WTC11 (cell line): Measurements from ENCODE around the gene SPTAN1. TPM values are rescaled to one million over a fixed set of nuclear protein-coding genes. Genes with fewer than 3 reads are reported as not detected.

ENCODE experiments used
- ATAC-seq: fragments of 200-7000 bp; cut with Tn5 transposase; 2 replicates; pipeline ENCODE4 v1.10.0; 2021; ENCODE audit warnings: mild to moderate bottlenecking, moderate library complexity
- CTCF ChIA-PET: fragments of 300-600 bp; sonication (Branson Sonifier 250); formaldehyde crosslinking; loops from one replicate; lab custom pipeline; 2021; ENCODE audit warnings: antibody characterized with exemption; lab: Charles Lee
- POLR2A ChIA-PET: fragments of 350-600 bp; sonication (Branson Sonifier 250); formaldehyde crosslinking; loops from one replicate; lab custom pipeline; 2021; ENCODE audit warnings: antibody characterized with exemption; lab: Charles Lee
- DNase-seq: peaks from one replicate; pipeline ENCODE4 v3.0.0; 2021; ENCODE audit warnings: low spot score
- H3K27ac Mint-ChIP-seq: 2 replicates; pipeline ENCODE4 v1.8.0; 2021; ENCODE audit warnings: mixed read lengths
- H3K27me3 Mint-ChIP-seq: 2 replicates; pipeline ENCODE4 v1.8.0; 2021; ENCODE audit warnings: low read depth, mild to moderate bottlenecking, moderate library complexity, mixed read lengths
- H3K36me3 Mint-ChIP-seq: 2 replicates; pipeline ENCODE4 v1.8.0; 2021; ENCODE audit warnings: mixed read lengths
- H3K4me1 Mint-ChIP-seq: 2 replicates; pipeline ENCODE4 v1.8.0; 2022; ENCODE audit warnings: mixed read lengths
- H3K4me3 Mint-ChIP-seq: 2 replicates; pipeline ENCODE4 v1.8.0; 2021; ENCODE audit warnings: mild to moderate bottlenecking, moderate library complexity, mixed read lengths
- H3K9me3 Mint-ChIP-seq: 2 replicates; pipeline ENCODE4 v1.8.0; 2021; ENCODE audit warnings: mixed read lengths
- CBFB ChIP-seq: sonication (generic); formaldehyde crosslinking; IDR thresholded peaks from 2 replicates; pipeline ENCODE4 v1.8.1; 2022; ENCODE audit warnings: mild to moderate bottlenecking, low read depth, missing genetic modification reagents
- ESRRA ChIP-seq: sonication (generic); formaldehyde crosslinking; IDR thresholded peaks from 2 replicates; pipeline ENCODE4 v1.8.1; 2022; ENCODE audit warnings: mild to moderate bottlenecking, missing genetic modification reagents, borderline replicate concordance
- FOXP1 ChIP-seq: sonication (generic); formaldehyde crosslinking; IDR thresholded peaks from 2 replicates; pipeline ENCODE4 v1.8.0; 2022; ENCODE audit warnings: missing genetic modification reagents, mild to moderate bottlenecking, moderate library complexity, borderline replicate concordance
- GTF2I ChIP-seq: fragments of 250-450 bp; sonication (Bioruptor Pico); conservative IDR thresholded peaks from 2 replicates; pipeline ENCODE4 v1.4.0; 2021; ENCODE audit warnings: mild to moderate bottlenecking
- KAT7 ChIP-seq: sonication (generic); formaldehyde crosslinking; IDR thresholded peaks from 2 replicates; pipeline ENCODE4 v1.8.1; 2023; ENCODE audit warnings: missing genetic modification reagents, mild to moderate bottlenecking, borderline replicate concordance
- NFATC4 ChIP-seq: fragments of 250-450 bp; sonication (Bioruptor Pico); IDR thresholded peaks from 2 replicates; pipeline ENCODE4 v1.9.0; 2021; ENCODE audit warnings: mild to moderate bottlenecking
- NR1H2 ChIP-seq: sonication (generic); formaldehyde crosslinking; IDR thresholded peaks from 2 replicates; pipeline ENCODE4 v1.9.0; 2021; ENCODE audit warnings: mild to moderate bottlenecking, moderate library complexity, missing genetic modification reagents
- PRRX2 ChIP-seq: fragments of 250-450 bp; sonication (Bioruptor Pico); IDR thresholded peaks from 2 replicates; pipeline ENCODE4 v1.8.0; 2021; ENCODE audit warnings: mild to moderate bottlenecking
- SMAD4 ChIP-seq: sonication (generic); formaldehyde crosslinking; IDR thresholded peaks from 2 replicates; pipeline ENCODE4 v1.8.0; 2022; ENCODE audit warnings: mild to moderate bottlenecking, missing genetic modification reagents
- TCF7 ChIP-seq: sonication (generic); formaldehyde crosslinking; IDR thresholded peaks from 2 replicates; pipeline ENCODE4 v1.8.0; 2022; ENCODE audit warnings: mild to moderate bottlenecking, low read depth, missing genetic modification reagents, moderate library complexity
- TEAD4 ChIP-seq: sonication (generic); formaldehyde crosslinking; IDR thresholded peaks from 2 replicates; pipeline ENCODE4 v1.8.0; 2022; ENCODE audit warnings: mild to moderate bottlenecking, missing genetic modification reagents
- ZNF121 ChIP-seq: sonication (generic); formaldehyde crosslinking; IDR thresholded peaks from 2 replicates; pipeline ENCODE4 v1.8.0; 2023; ENCODE audit warnings: missing genetic modification reagents
- ZNF138 ChIP-seq: sonication (generic); formaldehyde crosslinking; conservative IDR thresholded peaks from 2 replicates; pipeline ENCODE4 v1.8.1; 2022; ENCODE audit warnings: mild to moderate bottlenecking, moderate library complexity, missing genetic modification reagents
- total RNA-seq: library from RNA; stranded (reverse); gene quantifications from 3 replicates; pipeline ENCODE4 v1.2.3, GENCODE V29; 2021
- TF ChIP-seq, protein P1 (sequence below): sonication (generic); formaldehyde crosslinking; IDR thresholded peaks from 2 replicates; pipeline ENCODE4 v1.8.1; 2022; ENCODE audit warnings: low read depth, missing genetic modification reagents, borderline replicate concordance
- TF ChIP-seq, protein P2 (sequence below): sonication (generic); formaldehyde crosslinking; conservative IDR thresholded peaks from 2 replicates; pipeline ENCODE4 v1.8.1; 2022; ENCODE audit warnings: mild to moderate bottlenecking, missing genetic modification reagents
- TF ChIP-seq, protein P3 (sequence below): sonication (generic); formaldehyde crosslinking; IDR thresholded peaks from 2 replicates; pipeline ENCODE4 v1.8.0; 2023; ENCODE audit warnings: mild to moderate bottlenecking, missing genetic modification reagents
- TF ChIP-seq, protein P4 (sequence below): fragments of 250-450 bp; sonication (Bioruptor Pico); IDR thresholded peaks from 2 replicates; pipeline ENCODE4 v1.9.0; 2021; ENCODE audit warnings: mild to moderate bottlenecking
- TF ChIP-seq, protein P5 (sequence below): sonication (generic); formaldehyde crosslinking; IDR thresholded peaks from 2 replicates; pipeline ENCODE4 v1.8.1; 2022; ENCODE audit warnings: mild to moderate bottlenecking, missing genetic modification reagents, moderate library complexity, borderline replicate concordance
- TF ChIP-seq, protein P6 (sequence below): fragments of 250-450 bp; sonication (Bioruptor Pico); IDR thresholded peaks from 2 replicates; pipeline ENCODE4 v1.8.0; 2021; ENCODE audit warnings: mild to moderate bottlenecking
- TF ChIP-seq, protein P7 (sequence below): sonication (generic); formaldehyde crosslinking; IDR thresholded peaks from 2 replicates; pipeline ENCODE4 v1.8.1; 2023; ENCODE audit warnings: mild to moderate bottlenecking, missing genetic modification reagents
- TF ChIP-seq, protein P8 (sequence below): fragments of 250-450 bp; sonication (Bioruptor Pico); conservative IDR thresholded peaks from 2 replicates; pipeline ENCODE4 v1.9.0; 2021; ENCODE audit warnings: mild to moderate bottlenecking

The SPTAN1 gene
- total RNA-seq, 1 experiment from 2014 or later: 255 TPM

DNA sequence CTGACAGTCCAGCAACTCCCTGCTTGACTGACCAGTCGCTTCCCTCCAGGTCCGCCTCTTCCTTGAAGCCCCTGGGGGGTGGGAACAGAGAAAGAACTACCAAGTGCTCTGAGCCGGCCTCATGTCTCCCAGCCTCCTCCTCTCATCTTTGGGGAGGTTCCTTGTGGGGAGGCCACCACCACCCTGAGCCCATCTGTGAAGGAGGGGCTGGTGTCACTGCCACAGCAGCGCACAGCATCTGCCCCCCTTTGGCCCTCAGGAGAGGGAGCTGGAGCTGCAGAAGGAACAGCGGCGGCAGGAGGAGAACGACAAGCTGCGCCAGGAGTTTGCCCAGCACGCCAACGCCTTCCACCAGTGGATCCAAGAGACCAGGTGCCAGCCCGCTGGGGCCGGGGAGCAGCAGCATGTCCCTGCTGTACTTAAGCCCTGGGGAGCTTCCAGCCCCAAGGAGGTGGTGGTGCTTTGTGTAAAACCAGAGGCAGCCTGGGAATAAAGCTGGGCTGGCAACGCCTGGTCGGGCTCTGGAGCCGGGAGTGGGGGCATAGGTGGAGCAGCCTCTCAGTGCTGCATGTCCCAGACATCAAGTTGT, 74.8 kb downstream of the SPTAN1 start:
- H3K36me3 Mint-ChIP-seq: peaks cover 44% of the 10 kb centered on the region
- H3K4me3 Mint-ChIP-seq: no peak overlapping the region
- no peak for TF ChIP-seq PRRX2 (CRISPR knock-in tag)
- POLR2A ChIA-PET: interaction anchor here (0.5 kb wide), 1 partner anchor 357 kb away, joined by 4 read pairs; no protein-coding TSS in a partner anchor
- no peaks in the 10 kb centered on the region for H3K4me1 Mint-ChIP-seq
- no peak overlapping the region for H3K27ac Mint-ChIP-seq
- DNase-seq (no peak), ATAC-seq (no peak)
- CTCF ChIA-PET: no interaction called here
- no peaks in the 10 kb centered on the region for H3K9me3 Mint-ChIP-seq
- no peaks in the 10 kb centered on the region for H3K27me3 Mint-ChIP-seq

DNA sequence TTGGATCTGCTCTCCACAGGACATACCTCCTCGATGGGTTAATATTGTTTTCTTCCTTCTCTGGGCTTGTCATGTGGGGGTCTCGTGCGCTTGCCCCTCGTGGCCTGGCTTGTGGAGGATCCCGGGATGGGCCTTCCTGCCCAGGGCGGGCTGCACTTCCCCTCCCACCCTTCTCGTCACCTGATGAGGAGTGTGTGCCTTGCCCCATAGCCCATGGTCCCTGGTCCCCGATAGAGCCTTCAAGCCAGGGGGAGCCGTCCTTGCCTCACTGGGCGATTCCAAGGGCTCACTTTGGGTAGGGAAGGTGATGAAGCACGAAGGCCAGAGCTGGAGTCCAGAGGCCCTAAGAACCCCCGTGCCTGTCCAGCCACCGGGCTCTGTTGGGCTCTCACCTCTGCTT, 75.5 kb downstream of the SPTAN1 start:
- H3K4me3 Mint-ChIP-seq: no peak overlapping the region
- peaks cover 50% of the 10 kb centered on the region for H3K36me3 Mint-ChIP-seq
- no peak for DNase-seq
- ATAC-seq: peak; percentile 19
- POLR2A ChIA-PET: interaction anchor here (0.5 kb wide), 1 partner anchor 358 kb away, joined by 4 read pairs; no protein-coding TSS in a partner anchor
- no peaks in the 10 kb centered on the region for H3K27me3 Mint-ChIP-seq
- TF ChIP-seq NFATC4 (CRISPR knock-in tag) (no peak), TEAD4 (CRISPR knock-in tag) (no peak), ESRRA (CRISPR knock-in tag) (no peak), NR1H2 (CRISPR knock-in tag) (no peak), KAT7 (CRISPR knock-in tag) (no peak), GTF2I (CRISPR knock-in tag) (no peak), ZNF121 (CRISPR knock-in tag) (no peak), FOXP1 (CRISPR knock-in tag) (no peak), CBFB (CRISPR knock-in tag) (no peak), TCF7 (CRISPR knock-in tag) (no peak), SMAD4 (CRISPR knock-in tag) (no peak), ZNF138 (CRISPR knock-in tag) (no peak)
- TF ChIP-seq, protein P1, sequence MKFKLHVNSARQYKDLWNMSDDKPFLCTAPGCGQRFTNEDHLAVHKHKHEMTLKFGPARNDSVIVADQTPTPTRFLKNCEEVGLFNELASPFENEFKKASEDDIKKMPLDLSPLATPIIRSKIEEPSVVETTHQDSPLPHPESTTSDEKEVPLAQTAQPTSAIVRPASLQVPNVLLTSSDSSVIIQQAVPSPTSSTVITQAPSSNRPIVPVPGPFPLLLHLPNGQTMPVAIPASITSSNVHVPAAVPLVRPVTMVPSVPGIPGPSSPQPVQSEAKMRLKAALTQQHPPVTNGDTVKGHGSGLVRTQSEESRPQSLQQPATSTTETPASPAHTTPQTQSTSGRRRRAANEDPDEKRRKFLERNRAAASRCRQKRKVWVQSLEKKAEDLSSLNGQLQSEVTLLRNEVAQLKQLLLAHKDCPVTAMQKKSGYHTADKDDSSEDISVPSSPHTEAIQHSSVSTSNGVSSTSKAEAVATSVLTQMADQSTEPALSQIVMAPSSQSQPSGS: no peak
- TF ChIP-seq, protein P2, sequence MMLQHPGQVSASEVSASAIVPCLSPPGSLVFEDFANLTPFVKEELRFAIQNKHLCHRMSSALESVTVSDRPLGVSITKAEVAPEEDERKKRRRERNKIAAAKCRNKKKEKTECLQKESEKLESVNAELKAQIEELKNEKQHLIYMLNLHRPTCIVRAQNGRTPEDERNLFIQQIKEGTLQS: no peak
- TF ChIP-seq, protein P3, sequence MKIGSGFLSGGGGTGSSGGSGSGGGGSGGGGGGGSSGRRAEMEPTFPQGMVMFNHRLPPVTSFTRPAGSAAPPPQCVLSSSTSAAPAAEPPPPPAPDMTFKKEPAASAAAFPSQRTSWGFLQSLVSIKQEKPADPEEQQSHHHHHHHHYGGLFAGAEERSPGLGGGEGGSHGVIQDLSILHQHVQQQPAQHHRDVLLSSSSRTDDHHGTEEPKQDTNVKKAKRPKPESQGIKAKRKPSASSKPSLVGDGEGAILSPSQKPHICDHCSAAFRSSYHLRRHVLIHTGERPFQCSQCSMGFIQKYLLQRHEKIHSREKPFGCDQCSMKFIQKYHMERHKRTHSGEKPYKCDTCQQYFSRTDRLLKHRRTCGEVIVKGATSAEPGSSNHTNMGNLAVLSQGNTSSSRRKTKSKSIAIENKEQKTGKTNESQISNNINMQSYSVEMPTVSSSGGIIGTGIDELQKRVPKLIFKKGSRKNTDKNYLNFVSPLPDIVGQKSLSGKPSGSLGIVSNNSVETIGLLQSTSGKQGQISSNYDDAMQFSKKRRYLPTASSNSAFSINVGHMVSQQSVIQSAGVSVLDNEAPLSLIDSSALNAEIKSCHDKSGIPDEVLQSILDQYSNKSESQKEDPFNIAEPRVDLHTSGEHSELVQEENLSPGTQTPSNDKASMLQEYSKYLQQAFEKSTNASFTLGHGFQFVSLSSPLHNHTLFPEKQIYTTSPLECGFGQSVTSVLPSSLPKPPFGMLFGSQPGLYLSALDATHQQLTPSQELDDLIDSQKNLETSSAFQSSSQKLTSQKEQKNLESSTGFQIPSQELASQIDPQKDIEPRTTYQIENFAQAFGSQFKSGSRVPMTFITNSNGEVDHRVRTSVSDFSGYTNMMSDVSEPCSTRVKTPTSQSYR: no peak
- TF ChIP-seq, protein P4, sequence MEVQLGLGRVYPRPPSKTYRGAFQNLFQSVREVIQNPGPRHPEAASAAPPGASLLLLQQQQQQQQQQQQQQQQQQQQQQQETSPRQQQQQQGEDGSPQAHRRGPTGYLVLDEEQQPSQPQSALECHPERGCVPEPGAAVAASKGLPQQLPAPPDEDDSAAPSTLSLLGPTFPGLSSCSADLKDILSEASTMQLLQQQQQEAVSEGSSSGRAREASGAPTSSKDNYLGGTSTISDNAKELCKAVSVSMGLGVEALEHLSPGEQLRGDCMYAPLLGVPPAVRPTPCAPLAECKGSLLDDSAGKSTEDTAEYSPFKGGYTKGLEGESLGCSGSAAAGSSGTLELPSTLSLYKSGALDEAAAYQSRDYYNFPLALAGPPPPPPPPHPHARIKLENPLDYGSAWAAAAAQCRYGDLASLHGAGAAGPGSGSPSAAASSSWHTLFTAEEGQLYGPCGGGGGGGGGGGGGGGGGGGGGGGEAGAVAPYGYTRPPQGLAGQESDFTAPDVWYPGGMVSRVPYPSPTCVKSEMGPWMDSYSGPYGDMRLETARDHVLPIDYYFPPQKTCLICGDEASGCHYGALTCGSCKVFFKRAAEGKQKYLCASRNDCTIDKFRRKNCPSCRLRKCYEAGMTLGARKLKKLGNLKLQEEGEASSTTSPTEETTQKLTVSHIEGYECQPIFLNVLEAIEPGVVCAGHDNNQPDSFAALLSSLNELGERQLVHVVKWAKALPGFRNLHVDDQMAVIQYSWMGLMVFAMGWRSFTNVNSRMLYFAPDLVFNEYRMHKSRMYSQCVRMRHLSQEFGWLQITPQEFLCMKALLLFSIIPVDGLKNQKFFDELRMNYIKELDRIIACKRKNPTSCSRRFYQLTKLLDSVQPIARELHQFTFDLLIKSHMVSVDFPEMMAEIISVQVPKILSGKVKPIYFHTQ: no peak
- TF ChIP-seq, protein P5, sequence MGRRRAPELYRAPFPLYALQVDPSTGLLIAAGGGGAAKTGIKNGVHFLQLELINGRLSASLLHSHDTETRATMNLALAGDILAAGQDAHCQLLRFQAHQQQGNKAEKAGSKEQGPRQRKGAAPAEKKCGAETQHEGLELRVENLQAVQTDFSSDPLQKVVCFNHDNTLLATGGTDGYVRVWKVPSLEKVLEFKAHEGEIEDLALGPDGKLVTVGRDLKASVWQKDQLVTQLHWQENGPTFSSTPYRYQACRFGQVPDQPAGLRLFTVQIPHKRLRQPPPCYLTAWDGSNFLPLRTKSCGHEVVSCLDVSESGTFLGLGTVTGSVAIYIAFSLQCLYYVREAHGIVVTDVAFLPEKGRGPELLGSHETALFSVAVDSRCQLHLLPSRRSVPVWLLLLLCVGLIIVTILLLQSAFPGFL (CRISPR knock-in tag): no peak
- TF ChIP-seq, protein P6, sequence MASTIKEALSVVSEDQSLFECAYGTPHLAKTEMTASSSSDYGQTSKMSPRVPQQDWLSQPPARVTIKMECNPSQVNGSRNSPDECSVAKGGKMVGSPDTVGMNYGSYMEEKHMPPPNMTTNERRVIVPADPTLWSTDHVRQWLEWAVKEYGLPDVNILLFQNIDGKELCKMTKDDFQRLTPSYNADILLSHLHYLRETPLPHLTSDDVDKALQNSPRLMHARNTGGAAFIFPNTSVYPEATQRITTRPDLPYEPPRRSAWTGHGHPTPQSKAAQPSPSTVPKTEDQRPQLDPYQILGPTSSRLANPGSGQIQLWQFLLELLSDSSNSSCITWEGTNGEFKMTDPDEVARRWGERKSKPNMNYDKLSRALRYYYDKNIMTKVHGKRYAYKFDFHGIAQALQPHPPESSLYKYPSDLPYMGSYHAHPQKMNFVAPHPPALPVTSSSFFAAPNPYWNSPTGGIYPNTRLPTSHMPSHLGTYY (CRISPR knock-in tag): no peak
- TF ChIP-seq, protein P7, sequence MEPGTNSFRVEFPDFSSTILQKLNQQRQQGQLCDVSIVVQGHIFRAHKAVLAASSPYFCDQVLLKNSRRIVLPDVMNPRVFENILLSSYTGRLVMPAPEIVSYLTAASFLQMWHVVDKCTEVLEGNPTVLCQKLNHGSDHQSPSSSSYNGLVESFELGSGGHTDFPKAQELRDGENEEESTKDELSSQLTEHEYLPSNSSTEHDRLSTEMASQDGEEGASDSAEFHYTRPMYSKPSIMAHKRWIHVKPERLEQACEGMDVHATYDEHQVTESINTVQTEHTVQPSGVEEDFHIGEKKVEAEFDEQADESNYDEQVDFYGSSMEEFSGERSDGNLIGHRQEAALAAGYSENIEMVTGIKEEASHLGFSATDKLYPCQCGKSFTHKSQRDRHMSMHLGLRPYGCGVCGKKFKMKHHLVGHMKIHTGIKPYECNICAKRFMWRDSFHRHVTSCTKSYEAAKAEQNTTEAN (CRISPR knock-in tag): no peak
- TF ChIP-seq, protein P8, sequence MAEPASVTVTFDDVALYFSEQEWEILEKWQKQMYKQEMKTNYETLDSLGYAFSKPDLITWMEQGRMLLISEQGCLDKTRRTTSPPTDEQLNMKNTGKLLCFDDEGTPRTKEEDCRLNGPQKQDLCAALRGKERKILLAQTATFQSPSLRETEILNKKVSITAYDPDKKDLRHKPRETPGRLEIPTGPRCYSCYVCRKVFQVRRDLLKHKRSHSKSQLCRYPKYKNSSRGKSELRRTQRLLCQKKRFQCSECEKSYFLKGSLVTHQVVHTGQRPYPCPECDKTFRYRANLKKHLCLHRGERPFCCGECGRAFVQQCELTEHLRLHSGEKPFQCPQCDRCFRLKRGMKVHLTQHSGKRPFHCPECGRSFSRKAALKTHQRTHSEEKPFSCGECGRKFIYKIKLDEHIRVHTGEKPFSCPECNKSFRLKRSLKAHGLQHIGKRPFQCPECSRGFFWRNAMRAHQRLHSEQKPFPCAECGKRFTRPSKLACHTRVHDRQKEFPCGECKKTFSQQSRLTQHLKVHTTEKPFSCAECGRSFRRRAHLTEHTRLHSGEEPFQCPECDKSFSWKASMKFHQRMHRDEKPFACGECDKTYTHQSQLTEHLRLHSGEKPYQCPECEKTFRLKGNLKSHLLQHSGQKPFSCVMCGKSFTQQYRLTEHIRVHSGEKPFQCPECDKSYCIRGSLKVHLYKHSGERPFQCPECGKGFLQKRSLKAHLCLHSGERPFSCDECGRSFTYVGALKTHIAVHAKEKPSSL (CRISPR knock-in tag): no peak
- TF ChIP-seq, all 79 proteins: peak for 0
- no peaks in the 10 kb centered on the region for H3K4me1 Mint-ChIP-seq
- no peaks in the 10 kb centered on the region for H3K9me3 Mint-ChIP-seq
- CTCF ChIA-PET: no interaction called here
- H3K27ac Mint-ChIP-seq: no peak overlapping the region
